Hepatic stellate cell (primary cell): ENCODE data around the gene ITPK1.

Source experiments
- DNase-seq: peaks from one replicate; pipeline ENCODE4 v3.0.0; 2011; ENCODE audit warnings: low spot score

Gene ITPK1

DNA sequence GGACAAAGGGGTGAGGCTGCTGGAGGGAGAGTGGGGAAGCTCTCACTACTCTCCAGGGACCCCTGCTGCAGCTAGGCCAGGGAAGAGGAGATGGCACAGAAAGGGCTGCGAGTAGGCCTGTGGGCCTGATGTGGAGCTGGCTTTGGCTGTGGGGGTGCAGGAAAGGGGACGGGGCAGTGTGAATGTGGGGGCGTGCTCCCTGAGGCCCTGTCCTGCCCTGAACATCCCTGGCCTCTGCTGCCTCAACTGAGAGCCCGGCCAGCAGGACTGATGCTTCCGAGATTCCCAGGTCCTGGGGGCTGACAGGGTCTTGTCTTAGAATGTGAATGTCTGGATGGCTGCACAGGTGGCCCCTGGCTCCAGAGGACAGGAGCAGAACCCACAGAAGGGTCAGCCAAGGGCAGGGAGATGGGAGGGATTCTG lies 128.6 kb downstream of the ITPK1 start:
- DNase-seq = no peak

DNA sequence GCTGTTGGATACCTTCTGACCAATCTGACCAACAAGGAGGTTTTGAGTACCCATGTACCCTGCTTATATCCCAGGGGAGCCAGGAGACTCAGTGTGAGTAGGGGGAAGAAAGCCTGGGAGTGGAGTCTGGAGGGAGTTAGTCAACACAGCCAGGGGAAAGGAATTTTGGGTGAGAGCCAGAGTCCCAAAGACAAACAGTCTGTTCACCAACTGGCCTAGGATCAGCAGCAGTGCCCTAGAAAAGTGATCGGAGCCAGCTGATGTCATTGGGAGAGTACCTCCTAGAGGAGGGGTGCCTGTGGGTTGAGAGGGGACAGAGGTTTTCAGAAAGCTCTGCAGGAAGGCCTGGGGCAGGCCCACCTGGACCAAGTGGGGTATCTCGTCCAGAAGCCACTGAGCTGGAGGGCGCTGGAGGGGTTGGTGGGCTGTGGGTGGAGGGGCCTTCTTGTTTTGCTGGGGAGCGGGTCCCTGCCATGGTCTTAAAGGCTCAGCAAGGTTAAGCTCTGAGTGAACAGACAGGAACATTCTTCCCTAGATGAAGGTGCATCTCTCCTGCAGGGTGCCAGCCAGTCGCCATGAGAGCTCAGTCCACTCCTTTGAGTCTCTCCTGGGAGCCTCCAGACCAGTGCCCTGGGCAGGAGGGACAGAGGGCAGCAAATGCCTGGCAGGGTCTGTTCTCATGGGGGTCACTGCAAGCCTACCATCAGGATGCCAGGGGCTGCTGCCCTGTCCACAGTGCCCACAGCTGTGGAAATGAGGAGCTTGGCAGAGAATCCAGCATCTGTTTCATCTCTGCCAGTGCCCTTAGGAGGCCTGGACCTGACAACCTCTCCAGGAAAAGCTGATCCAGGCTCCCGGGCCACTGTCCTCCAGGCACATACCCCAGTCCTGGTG lies 129.2 kb downstream of the ITPK1 start:
- peak; percentile 92 for DNase-seq

DNA sequence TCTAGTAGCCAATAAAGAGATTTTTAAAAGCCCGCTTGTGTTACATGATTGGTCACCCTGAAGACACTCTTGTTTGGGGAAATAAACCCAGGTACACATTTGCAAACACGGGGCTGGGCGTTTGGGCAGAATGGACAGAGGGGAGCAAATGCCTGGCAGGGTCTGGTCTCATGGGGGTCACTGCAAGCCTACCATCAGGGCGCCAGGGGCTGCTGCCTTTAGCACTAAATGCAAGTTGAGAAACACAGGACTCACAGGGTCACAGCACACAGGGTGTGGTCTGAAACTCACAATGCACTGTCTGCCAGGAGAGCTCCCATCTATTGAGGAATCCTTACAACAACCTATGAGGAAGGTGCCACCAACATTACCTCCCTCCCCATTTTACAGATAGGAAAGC lies 130.2 kb downstream of the ITPK1 start:
- DNase-seq = no peak

DNA sequence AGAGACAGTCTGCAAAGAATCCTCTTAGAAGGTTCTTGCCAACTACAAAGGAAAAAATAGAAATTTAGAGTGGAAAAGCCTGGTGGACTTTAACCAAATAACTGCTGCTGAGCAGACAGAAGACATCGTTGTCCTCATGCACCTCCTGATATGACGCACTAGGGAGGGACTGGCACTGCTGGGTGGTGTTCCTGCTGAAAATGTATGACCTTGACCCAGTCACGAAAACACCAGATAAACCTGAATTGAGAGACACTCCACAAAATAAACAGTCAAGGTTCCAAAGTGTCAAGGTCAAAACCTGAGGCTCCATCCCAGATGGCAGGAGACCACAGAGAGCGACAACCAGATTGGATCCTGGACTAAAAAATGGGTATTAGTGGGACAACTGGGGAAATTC lies 130.8 kb downstream of the ITPK1 start:
- no peak for DNase-seq

DNA sequence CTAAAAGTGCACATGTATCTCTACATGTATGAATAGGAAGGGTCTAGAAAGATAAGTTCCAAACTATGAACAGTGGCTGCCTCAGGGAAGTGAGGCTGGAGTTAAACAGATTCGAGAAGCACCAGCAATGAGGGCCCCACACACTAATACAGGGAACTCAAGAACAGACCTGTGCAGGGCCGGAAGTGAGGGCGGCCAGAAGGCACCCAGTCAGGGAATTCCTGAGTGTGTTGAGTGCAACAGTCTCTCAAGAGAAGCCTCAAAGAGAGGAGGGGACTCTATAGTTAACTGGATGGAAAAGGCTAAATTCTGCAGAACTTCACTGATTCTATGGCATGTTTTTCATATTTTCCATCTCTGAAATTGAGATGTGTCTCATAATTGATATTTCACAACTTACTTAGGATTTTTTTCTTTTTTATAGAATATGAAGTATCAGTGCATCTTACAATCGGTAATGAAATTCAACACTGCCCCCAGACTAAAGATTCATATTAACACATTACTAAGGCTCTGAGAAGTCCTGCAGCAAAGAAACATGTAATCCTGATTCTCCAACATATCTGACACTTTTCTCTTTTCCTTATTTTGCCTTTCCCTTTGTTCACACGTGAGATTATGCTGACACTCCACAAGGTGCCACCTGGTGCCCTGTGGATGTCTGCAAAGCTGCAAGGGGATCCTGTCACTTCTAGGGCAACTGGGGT lies 131.5 kb downstream of the ITPK1 start:
- DNase-seq = no peak

DNA sequence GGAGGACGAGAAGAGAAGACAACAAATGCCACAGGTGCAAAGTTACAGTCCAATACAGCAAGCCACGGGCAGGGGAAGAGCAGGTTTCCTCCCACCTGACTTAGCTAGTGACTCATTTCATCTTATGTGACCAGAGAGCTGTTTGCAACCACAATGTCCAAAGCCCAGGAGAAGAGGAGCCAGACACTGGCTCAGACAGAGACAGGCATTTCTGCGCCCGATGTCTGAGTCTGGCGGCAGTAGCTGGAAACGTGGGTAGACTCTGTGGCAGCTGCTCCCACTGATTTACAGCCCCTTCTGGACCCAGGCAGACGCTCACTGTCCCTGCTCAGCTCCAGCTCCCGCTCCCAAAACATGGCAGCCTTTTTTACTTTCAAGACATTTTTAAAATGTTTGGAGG lies 132.8 kb downstream of the ITPK1 start:
- DNase-seq = no peak

DNA sequence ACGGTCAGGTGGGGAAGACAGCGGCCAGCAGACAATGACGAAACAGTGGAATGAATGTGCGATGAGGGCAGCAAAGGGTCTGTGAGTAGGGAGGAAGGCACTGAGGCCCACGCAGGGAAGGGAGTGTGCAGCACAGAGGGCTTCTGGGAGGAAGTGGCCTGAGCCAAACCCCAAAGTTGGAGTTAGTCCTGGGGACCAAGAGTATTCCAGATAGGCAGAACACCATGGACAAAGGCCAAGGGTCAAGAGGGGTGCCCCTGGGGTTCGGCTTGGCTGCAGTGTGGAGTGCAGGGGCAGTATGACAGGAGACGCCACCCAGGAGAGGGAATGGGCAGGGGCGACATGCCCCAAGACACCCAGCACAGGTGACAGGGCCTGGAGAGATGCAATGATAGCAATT lies 134.0 kb downstream of the ITPK1 start:
- no peak for DNase-seq

DNA sequence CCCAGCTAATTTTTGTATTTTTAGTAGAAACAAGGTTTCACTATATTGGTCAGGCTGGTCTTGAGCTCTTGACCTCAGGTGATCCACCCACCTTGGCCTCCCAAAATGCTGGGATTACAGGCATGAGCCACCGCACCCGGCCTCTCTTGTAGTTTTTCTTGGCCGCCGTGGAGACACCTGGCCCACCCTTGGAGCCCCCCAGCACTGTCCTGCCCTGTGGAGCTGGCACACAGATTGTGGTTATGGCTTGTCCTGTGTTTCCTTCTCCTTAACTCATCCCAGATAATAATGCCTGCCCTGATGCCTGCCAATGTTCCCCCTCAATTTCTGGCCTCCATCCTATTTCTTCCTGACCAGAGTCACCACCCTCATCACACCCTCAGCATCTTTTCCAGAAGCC lies 134.9 kb downstream of the ITPK1 start:
- no peak for DNase-seq

DNA sequence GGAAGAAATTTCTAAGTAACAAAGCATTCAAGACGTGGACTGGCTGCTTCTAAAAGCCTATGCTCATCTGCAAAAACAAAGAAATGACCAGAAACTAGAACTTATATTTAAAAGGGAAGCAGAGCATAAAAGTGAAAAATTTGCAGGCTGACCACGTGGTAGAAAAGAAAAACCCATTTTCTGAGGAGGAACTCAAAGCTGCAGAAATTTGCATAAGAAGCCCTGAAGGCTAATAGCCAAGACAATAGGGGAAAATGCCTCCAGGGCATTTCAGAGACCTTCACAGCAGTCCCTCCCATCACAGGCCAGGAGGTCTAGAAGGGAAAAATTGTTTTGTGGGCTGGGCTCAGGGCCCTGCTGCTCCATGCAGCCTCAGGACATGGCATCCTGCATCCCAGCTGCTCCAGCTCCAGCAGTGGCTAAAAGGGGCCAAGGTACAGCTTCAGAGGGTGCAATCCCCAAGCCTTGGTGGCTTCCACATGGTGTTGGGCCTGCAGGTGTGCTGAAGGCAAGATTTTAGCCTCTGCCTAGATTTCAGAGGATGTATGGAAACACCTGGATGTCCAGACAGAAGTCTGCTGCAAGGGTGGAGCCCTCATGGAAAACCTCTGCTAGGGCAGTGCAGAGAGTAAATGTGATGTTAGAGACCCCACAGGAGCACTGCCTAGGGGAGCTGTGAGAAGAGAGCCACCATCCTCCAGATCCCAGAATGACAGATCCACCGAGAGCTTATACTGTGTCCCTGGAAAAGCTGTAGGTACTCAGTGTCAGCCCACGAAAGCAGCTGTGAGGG lies 137.3 kb downstream of the ITPK1 start:
- no peak for DNase-seq

DNA sequence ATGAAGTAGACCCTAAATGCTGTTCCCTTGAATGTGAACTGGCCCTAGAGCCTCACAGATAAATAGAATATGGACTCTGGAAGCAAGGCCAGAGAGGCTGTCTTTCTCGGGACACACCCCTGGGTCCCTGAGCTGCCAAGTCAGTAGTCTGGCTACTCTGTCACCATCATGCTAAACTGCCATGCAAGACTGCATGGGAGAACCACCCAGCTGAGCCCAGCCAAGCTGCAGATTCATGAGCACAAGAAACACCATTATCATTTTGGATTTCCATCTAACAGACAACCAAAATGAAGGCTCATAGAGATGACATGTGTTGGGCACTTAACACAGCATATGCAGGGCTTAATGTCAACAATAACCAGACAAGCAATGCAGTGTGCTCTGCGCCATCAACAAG lies 139.5 kb downstream of the ITPK1 start:
- no peak for DNase-seq

DNA sequence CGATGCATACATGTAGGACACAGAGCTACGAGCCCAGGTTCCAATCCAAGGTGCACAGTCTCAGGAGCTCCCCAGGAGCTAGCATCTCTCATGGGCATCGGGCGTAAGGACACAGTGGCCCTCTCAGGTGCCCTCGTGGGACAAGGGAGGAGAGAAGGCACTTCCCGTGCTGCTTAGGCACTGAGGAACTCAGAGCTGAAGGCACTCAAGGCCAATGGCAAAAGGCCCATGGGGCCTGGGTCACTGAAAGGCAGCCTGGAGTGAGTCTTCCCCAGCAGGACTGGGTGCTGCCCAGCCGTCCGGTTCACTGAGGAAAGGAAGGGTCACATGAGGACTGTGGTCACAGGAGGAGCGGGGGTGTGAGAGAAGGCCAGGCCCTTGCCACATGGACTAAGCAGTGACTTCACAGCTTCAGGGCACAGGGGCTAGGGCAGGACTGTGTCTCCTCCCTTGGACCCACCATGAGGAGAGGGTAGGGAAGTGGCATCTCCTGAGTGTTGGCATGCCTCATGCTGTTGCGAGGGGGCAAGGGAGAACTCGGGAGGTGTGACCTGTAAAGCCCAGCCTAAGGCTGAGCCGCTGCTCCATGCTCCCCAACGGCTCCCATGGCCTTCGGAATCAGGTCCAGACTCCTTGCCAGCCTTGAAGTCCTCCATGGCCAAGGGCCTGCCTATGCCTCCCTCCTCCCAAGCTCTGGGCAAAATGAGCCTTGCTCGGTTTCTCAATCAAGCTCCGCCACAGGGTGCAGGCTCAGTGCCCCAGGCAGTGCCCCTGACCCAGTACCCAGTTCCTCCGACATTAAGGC lies 141.0 kb downstream of the ITPK1 start:
- DNase-seq = no peak

DNA sequence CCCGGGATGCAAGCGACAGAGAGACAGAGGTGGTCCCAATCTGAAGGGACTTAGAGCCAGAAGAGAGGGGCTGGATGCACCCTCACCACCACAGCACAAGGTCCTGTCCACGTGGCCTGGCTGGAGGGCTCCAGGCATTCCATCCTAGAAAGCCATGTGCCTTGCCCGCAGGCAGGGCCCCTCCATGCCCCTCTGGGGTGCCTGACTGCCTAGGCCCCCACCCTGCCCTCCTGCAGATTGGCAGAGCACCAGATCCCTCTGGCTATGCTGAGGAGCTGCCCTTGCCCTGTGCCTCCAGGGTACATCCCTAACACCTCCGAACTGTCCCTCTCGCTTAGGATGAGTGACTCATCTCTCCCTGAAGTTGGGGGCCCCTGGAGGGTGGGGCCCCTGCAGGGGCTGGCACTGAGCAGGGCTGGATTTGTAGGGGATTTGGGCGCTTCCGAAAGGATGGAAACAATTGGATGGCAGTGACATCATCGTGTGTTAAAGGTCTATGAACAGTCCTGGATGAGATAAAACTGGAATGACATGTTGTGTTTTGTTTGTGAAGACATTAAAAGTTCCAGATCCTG lies 141.8 kb downstream of the ITPK1 start:
- no peak for DNase-seq

DNA sequence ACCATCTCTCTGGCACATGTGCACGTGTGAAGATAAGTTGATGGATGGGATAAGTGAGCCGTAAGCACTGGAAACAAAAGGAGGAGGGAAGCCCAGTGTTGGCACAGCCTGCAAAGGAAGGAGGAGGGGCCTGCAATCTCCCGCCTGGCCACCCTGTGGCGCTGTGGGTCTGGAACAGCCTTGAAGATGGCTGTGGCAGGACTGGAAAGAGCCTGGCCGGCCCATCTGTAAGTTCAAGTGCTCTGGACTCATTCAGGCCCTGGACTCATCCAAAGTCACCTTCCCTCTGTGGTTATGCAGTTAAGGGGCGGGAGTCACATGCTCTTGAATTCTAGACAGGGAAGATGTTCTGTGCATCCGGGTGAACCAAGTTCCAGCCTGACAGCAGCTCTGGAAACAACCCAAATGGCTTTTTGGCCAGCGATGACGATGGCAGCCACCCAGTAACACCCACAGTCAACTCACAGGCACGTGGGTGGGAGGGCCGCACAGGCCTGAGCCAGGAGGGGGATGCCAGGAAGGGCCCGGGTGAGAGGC lies 142.4 kb downstream of the ITPK1 start:
- peak; percentile 51 for DNase-seq

DNA sequence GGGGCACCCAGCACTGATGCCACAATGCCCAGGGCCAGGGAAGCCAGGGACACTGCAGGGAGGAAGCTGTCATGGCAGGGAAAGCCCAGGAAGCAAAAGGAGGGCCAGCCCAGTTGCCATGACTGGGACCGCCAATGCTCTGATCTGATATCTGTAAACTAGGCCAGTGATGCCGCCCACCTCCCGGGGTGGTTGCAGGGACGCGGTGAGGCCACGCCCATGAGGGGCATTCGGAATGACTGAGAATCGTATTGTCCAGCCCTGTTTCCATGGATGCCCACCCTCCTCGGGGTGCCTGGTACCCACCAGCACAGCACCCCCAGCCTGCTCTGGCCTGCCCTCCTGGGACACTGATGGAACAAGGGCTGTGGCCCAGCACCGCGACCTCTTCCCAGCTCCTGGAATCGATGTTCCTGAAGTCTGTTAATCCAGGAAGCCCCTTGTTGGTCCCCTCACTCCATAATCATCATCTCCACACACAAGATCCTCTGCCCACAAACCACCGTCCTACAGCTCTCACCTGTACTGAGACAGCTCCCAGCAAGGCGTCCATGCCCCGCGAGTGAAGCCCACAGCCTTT lies 144.0 kb downstream of the ITPK1 start:
- no peak for DNase-seq

DNA sequence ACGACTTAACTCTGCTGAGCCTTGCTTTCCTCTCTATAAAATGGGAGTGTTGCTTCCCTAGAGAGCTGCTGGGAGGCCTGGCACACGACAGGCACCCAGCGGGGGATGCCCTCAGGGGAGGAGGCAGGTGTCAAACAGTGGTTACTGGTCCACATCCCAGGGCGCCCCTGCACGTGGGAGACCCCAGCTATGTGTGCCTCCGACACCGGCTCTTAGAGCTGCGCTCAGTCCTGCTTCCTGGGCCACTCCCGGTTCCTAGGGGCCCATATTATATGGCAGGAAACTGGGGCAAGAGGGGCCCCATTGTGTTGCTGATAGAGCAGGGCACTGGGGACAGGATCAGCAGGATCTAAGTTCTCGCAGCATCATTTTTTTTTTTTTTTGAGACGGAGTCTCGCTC lies 145.5 kb downstream of the ITPK1 start:
- no peak for DNase-seq

DNA sequence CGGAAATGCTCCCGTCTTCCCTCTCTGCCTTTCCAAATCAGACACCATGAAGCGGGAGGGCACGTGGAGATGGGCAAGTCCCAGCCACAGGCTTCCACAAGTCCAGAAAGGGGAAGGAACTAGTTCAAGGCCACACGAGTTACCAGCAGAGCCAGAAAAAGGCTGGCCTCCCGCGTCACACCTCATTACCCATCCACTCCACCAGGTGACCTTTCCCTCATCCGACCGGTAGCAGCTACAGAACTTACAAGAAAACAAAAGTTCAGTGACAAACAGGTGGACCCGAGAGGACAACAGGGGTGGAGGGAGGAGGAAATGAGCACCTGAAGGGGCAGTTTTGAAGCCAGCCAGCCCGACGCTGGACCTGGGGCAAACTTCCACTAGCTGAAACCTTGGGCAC lies 145.9 kb downstream of the ITPK1 start:
- no peak for DNase-seq

DNA sequence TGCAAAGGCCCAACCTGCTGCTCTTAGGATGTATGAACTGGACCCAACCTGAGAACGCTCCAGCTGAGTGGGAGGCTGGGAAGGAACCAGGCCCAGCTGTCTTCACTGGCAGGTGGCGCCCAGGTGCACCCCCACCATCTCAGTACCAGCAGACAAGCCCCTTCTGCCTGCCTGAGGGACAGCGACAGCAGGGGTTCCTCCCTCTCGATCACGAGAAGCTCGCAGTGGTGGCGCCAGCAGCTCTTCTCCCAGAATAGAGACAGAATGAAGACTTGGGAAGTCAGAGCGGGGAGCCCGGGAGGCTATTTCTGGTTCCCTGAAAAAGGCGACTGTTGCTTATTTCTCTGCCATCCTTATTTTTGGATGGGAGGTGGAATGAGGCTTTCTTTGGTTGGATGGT lies 146.3 kb downstream of the ITPK1 start:
- DNase-seq = no peak

DNA sequence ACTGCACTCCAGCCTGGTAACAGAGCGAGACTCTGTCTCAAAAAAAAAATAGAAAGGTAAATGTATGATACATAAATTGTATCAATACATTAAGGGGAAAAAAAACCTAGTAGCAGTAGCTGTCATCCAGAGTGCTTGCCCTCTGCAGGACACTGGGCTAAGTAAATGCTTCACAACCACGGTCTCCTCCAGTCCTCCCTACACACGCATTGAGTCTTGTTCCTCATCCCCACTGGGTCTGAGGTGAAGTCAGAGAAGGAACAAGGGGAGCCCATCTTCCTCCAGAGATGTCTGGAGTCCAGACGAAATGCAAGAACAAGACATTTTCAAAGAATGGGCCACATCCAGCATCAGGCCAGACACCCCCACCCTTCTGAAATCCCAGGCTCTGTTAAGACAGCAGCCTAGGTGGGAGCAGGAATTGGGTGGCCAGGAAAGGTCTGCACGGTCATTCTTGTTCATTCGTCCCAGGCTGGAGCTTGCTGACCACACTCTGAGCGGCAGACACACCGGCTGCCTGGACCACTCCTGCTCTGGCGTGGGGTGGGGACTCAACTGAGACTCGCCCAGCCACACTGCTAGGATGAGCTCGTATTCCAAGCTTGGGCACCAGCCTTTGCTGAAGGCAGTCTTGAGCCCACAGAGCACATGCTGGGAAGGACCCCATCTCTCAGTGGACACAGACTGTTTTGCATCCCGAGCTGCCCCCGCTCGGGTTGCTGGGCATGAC lies 147.3 kb downstream of the ITPK1 start:
- no peak for DNase-seq

DNA sequence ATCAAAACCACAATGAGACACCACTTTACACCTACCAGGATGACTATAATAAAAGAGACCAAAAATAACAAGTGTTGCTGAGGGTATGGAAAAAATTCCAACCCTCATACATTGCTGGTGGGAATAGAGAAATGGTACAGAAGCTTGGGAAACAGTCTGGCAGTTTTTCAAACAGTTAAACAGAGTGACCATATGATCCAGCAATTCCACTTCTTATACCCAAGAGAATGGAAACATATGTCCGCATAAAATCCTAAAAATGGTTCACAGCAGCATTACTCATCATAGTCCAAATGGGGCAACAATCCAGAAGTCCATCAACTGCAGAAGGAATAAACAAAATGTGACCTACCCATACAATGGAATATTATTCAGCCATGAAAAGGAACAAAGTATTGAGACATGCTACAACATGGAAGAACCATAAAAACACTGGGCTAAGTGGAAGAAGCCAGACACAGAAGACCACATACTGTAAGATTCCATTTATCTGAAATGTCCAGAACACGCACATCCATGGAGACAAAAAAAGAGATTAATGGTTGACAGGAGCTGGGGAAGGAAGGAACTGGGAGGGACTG lies 148.3 kb downstream of the ITPK1 start:
- DNase-seq = no peak

DNA sequence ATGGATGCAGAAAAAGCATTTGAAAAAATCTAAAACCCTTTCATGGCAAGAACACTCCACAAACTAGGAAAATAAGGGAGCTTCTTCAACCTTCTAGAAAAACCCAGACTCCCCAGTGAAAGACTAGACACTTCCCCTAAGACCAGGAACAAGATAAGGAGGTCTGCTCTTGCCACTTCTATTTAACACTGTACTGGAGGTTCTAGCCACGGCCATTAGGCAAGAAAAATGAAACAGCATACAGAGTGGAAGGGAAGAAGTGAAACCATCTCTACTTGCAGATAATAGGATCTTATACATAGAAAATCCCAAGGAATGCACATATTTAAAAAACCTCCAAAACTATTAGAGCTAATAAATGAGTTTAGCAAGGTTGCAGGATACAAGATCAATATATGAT lies 150.4 kb downstream of the ITPK1 start:
- DNase-seq = no peak
